ENCODE measurements around the gene C2orf78. TPM values are rescaled to one million over a fixed set of nuclear protein-coding genes. Genes with fewer than 3 reads are reported as not detected.

C2orf78 gene
- total RNA-seq, 4 donors from 2014 or later = not detected

GRCh38 chr2:73759904-73760303 lies 24.1 kb upstream of the C2orf78 start:
- H3K27ac ChIP-seq = no peak overlapping the region
- no peaks in the 10 kb centered on the region for H3K27me3 ChIP-seq
- peaks cover 82% of the 10 kb centered on the region for H3K36me3 ChIP-seq
- TF ChIP-seq EP300 (IDR thresholded peaks at IDR 0.05) (no peak), CTCF (IDR thresholded peaks at IDR 0.05) (no peak), POLR2A (IDR thresholded peaks at IDR 0.05) (no peak)
- H3K4me1 ChIP-seq = peaks cover 2% of the 10 kb centered on the region
- DNase-seq (ENCODE audit: low spot score in 2 of 2) = no peak
- H3K4me3 ChIP-seq = no peak overlapping the region
- WGBS = 86% methylated on average over 2 of the region's 2 CpGs
- H3K9me3 ChIP-seq = no peaks in the 10 kb centered on the region

- TF ChIP-seq POLR2A (IDR thresholded peaks at IDR 0.05) = no peak
- TF ChIP-seq POLR2AphosphoS5 (IDR thresholded peaks at IDR 0.05) = no peak
- no peak for TF ChIP-seq EP300 (IDR thresholded peaks at IDR 0.05)
- no peak for TF ChIP-seq CTCF (IDR thresholded peaks at IDR 0.05)
These were observed 21.4 kb upstream of the C2orf78 start for GRCh38 chr2:73762571-73762970.

GRCh38 chr2:73764945-73765344 lies 19.0 kb upstream of the C2orf78 start:
- whole genome bisulfite sequencing = 82% methylated on average over 1 of the region's 1 CpG
- TF ChIP-seq POLR2A (IDR thresholded peaks at IDR 0.05) (no peak), EP300 (IDR thresholded peaks at IDR 0.05) (no peak), CTCF (IDR thresholded peaks at IDR 0.05) (no peak), POLR2AphosphoS5 (IDR thresholded peaks at IDR 0.05) (no peak)
- H3K27me3 ChIP-seq = no peaks in the 10 kb centered on the region
- H3K9me3 ChIP-seq = no peaks in the 10 kb centered on the region
- no peaks in the 10 kb centered on the region for H3K4me1 ChIP-seq
- no peak for DNase-seq (ENCODE audit: low spot score in 2 of 2)
- H3K36me3 ChIP-seq = peaks cover 92% of the 10 kb centered on the region
- H3K27ac ChIP-seq = no peak overlapping the region
- H3K4me3 ChIP-seq = no peak overlapping the region

More at GRCh38 chr2:73762571-73762970, 21.4 kb upstream of the C2orf78 start:
- no peak overlapping the region for H3K27ac ChIP-seq
- H3K36me3 ChIP-seq = peaks cover 83% of the 10 kb centered on the region
- WGBS = 91% methylated on average over 1 of the region's 1 CpG
- no peak for DNase-seq (ENCODE audit: low spot score in 2 of 2)
- H3K9me3 ChIP-seq = no peaks in the 10 kb centered on the region
- H3K27me3 ChIP-seq = no peaks in the 10 kb centered on the region
- H3K4me3 ChIP-seq = no peak overlapping the region
- peaks cover 2% of the 10 kb centered on the region for H3K4me1 ChIP-seq

GRCh38 chr2:73766349-73766748 lies 17.6 kb upstream of the C2orf78 start:
- no peak for DNase-seq (ENCODE audit: low spot score in 2 of 2)
- WGBS = 93% methylated on average over 1 of the region's 1 CpG
- Histone ChIP-seq H3K36me3 (peaks cover 90% of the 10 kb centered on the region), H3K27me3 (no peaks in the 10 kb centered on the region), H3K4me1 (no peaks in the 10 kb centered on the region), H3K9me3 (no peaks in the 10 kb centered on the region), H3K27ac (no peak overlapping the region), H3K4me3 (no peak overlapping the region)
- TF ChIP-seq CTCF (IDR thresholded peaks at IDR 0.05) = no peak
- no peak for TF ChIP-seq POLR2A (IDR thresholded peaks at IDR 0.05)

GRCh38 chr2:73766994-73767393 lies 17.0 kb upstream of the C2orf78 start:
- Histone ChIP-seq H3K4me3 (no peak overlapping the region), H3K27me3 (no peaks in the 10 kb centered on the region), H3K27ac (no peak overlapping the region), H3K4me1 (no peaks in the 10 kb centered on the region), H3K9me3 (no peaks in the 10 kb centered on the region), H3K36me3 (peaks cover 91% of the 10 kb centered on the region)
- no peak for DNase-seq (ENCODE audit: low spot score in 2 of 2)
- WGBS = 91% methylated on average over 4 of the region's 4 CpGs
- no peak for TF ChIP-seq CTCF (IDR thresholded peaks at IDR 0.05)
- no peak for TF ChIP-seq POLR2AphosphoS5 (IDR thresholded peaks at IDR 0.05)
- no peak for TF ChIP-seq EP300 (IDR thresholded peaks at IDR 0.05)
- no peak for TF ChIP-seq POLR2A (IDR thresholded peaks at IDR 0.05)
